Left renal cortex interstitium (tissue), 4 donors: ENCODE measurements around the gene MYL3. TPM values are rescaled to one million over a fixed set of nuclear protein-coding genes. Genes with fewer than 3 reads are reported as not detected.
"Not testable (repeated sequence)": the region's sequence is repeated elsewhere in the genome, so short reads cannot be mapped to it uniquely, and the experiment has no call there.

ENCODE experiments used
- DNase-seq, 4 donors: peaks; one replicate each; pipeline ENCODE4 v3.0.0-alpha.2; 2013; ENCODE audit warnings: low read depth in 4 of 4, low spot score in 2 of 4, missing footprints in 1 of 4
- polyA plus RNA-seq, 4 donors: library from polyadenylated mRNA; unstranded; fragments of 120-200 nt; gene quantifications; one replicate each; pipeline ENCODE4 v1.2.1, GENCODE V29; 2013; ENCODE audit not compliant: insufficient read length in 4 of 4

MYL3 gene
- polyA plus RNA-seq, 4 donors: 23.7 to 27.6 (median 24.9) TPM

DNA sequence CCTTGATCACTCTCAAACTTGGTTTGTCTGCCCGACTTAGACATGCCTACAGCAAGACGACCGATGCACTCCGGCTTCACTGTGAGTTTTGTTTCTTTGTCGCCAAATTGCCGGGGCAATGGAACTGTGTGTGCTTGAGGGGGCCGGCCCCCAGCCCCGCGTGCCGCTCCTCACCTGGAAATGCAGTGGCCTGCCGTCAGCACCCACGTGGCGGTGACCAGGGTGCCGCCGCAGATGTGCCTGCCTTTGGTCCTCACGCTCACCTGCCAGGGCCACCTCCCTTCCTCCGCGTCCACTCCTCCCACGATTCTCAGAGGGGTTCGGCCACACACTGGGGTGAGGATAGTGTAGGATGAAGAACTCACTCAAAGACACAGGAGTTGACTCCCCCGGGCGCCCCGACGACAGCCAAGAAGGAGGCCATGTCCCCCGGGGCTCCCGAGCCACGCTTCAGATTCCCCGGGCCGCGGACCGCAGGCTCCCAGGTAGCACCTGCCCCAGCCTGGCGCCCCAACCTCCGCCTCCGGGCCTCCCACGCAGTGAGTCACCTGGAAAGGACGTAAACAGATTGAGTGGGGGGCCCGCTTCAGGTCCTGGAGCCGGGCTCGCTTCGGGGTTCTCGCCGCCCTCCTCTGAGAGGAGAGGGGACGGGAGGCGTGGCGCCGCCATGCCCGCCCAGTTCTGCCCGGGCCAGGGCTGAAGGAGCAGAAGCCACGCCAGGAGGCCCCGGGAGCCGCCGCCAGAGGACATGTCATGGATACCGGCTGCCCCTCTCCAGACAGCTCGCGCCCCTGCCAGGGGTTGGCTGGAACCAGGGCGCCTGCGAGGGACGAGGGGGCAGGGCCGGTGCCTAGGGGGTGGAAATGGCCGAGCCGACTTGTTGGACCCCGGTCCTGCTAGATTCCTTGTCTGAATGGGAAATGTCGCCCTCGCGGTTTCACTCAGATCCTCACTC lies 29.6 kb downstream of the MYL3 start:
- no peak for DNase-seq

GRCh38 chr3:46831841-46832240 lies 31.4 kb downstream of the MYL3 start:
- DNase-seq: no peak

- DNase-seq: no peak
These were observed 31.9 kb downstream of the MYL3 start for GRCh38 chr3:46831316-46831715.

GRCh38 chr3:46830801-46831200 lies 32.4 kb downstream of the MYL3 start:
- DNase-seq: no peak

DNA sequence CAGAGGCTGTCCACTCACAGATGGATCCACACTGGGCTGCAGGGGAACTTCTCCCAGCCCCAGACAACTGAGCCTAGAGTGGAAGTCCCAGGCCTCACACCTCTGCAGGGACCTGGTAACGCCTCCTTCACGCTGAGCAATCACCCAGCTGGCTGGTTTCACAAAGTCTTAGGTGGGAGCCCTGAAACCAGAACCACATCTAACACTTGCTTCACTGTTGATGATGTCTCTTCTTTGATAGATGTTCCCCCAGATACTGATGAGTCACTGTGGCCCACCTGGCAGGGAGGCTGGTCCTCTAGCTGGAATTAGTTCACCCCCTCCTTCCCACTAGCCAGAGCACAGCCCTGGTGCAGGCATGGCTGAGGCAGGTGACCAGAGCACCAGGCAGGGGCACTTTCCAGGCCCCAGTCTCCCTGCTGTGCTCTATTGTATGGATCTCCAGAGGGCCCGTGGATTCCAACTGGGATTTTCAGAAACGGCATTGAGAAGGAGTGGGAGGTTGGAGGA lies 33.5 kb downstream of the MYL3 start:
- DNase-seq: no peak

DNA sequence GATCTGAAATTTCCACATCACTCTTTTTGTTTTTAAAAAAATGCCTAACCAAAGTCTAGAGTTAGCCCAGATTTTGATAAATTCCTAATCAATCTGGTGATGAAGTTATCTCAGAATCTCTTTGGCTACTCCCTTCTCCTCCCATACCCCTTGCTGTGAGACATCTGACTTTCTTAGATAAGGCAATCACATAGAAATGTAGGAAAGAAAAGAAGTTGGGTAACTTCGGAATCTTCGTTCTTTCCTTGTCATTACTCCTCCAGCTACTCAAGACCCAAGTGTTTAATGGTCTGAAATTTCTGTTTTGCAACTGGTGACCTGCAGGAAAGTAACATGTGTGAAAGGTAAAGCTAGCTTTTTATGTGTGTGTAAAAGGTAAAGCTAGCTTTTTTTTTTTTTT lies 37.8 kb downstream of the MYL3 start:
- no peak for DNase-seq

DNA sequence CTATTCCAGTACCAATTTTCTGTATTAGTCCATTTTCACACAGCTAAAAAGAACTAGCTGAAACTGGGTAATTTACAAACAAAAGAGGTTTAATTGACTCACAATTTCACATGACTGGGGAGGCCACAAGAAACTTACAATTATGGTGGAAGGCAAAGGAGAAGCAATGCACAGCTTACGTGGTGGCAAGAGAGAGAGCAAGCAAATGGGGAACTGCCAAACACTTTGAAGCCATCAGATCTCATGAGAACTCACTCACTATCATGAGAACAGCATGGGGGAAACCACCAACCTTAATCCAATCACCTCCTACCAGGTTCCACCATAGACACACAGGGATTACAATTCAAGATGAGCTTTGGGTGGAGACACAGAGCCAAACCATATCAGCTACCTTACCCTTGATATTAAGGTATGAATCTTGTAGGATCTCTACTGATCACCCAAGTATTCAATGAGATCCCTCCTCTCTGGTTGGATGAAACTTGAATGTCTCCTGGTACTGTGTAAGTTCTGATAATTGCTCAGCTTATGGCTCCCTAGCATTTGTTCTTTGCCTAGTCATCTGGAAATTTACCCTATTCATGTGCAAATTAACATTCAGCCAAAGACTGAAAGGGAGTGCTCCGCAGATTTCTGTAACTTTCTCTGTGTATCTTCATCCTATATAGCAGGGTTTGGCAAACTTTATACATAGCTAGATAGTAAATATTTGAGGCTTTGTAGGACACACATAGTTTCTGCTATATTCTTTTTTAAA lies 38.9 kb downstream of the MYL3 start:
- no peak for DNase-seq

DNA sequence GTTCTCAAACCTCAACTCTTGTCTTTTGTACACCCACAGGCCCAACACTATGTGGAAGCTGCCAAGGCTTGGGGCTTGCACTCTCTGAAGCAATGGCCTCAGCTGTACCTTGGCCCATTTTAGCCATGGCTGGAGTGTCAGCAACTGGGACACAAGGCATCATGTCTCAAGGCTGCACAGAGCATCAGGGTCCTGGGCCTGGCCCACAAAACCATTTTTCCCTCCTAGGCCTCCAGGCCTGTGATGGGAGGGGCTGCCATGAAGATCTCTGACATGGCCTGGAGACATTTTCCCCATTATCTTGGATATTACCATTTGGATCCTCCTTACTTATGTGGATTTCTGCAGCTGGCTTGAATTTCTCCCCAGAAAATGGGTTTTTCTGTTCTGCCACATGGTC lies 39.9 kb downstream of the MYL3 start:
- DNase-seq: not testable (repeated sequence)

- DNase-seq: no peak
These were observed 41.7 kb downstream of the MYL3 start for GRCh38 chr3:46821553-46821952.

DNA sequence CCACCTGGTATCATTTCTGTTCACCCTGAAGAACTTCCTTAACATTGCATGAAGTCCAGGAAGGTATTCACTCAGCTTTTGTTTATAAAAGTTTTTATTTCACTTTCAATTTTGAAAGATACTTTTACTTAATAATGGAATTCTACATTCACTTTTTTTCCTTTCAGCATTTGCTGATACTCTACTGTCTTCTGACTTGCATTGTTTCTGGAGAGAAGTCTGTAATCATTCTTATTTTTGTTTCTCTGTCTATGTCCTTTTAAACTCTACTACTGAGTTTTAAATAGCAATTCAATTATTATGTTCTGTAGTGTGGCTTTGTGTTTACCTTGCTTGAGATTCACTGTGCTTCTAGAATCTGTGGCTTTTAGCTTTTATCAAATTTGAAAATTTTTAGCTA lies 42.4 kb downstream of the MYL3 start:
- no peak for DNase-seq

GRCh38 chr3:46812237-46812791 lies 50.9 kb downstream of the MYL3 start:
- DNase-seq: peak; percentile 11 to 45 (median 36)

GRCh38 chr3:46811615-46812236 lies 51.5 kb downstream of the MYL3 start:
- peak; percentile 18 to 31 (median 20) for DNase-seq

DNA sequence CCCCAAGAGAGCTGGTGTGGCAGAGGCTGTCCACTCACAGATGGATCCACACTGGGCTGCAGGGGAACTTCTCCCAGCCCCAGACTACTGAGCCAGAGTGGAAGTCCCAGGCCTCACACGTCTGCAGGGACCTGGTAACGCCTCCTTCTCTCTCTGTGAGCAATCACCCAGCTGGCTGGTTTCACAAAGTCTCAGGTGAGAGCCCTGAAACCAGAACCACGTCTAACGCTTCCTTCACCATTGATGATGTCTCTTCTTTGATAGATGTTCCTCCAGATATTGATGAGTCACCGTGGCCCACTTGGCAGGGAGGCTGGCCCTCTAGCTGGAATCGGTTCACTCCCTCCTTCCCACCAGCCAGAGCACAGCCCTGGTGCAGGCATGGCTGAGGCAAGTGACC lies 54.5 kb downstream of the MYL3 start:
- not testable (repeated sequence) for DNase-seq

Other genes starting within 250 kb of the MYL3 start
- 10 to 100 TPM in 3 of 4 donors, 1 to 10 TPM in 1; 7.6 to 18.0 (median 14.2) TPM for gene ALS2CL, start 169.8 kb downstream of the MYL3 start, polyA plus RNA-seq
- 1 to 10 TPM in 3 of 4 donors, under 1 TPM in 1; 0.73 to 1.2 (median 1.1) TPM for gene TMIE, start 162.1 kb downstream of the MYL3 start, polyA plus RNA-seq
- 1 to 10 TPM; 1.1 to 5.8 (median 2.5) TPM for gene PRSS50, start 145.6 kb downstream of the MYL3 start, polyA plus RNA-seq
- 100 to 1,000 TPM; 181 to 236 (median 230) TPM for gene PTH1R, start 14.3 kb upstream of the MYL3 start, polyA plus RNA-seq
- gene CCDC12, start 113.3 kb upstream of the MYL3 start, polyA plus RNA-seq: 10 to 100 TPM; 52.4 to 67.5 (median 57.7) TPM
- 10 to 100 TPM; 25.5 to 51.8 (median 40.5) TPM for gene NBEAL2, start 116.2 kb upstream of the MYL3 start, polyA plus RNA-seq